Transverse colon (tissue), 4 donors: Measurements from ENCODE around the gene ZNF865. TPM values are rescaled to one million over a fixed set of nuclear protein-coding genes. Genes with fewer than 3 reads are reported as not detected.

Experiments
- DNase-seq: peaks from one replicate; pipeline ENCODE4 v3.0.0-alpha.2; 2019
- H3K27ac ChIP-seq, 4 donors: fragments of 200-600 bp; sonication (generic); 2 replicates each; pipeline ENCODE4 v1.5.1; 2016 to 2018; ENCODE audit warnings: inconsistent platforms in 4 of 4
- H3K27me3 ChIP-seq: fragments of 200-600 bp; sonication (generic); 2 replicates; pipeline ENCODE4 v1.5.1; 2017; ENCODE audit warnings: inconsistent platforms
- H3K36me3 ChIP-seq, 4 donors: fragments of 200-600 bp; sonication (generic); 2 replicates each; pipeline ENCODE4 v1.5.1; 2017 to 2019; ENCODE audit warnings: inconsistent platforms in 4 of 4
- H3K4me1 ChIP-seq, 4 donors: fragments of 200-600 bp; sonication (generic); 2 replicates each; pipeline ENCODE4 v1.5.1; 2017 to 2020; ENCODE audit warnings: inconsistent platforms in 4 of 4
- H3K4me3 ChIP-seq, 4 donors: fragments of 200-600 bp; sonication (generic); 1 replicate in 1 of 4; 2 replicates in 3 of 4; pipeline versions ENCODE4 v1.5.1 to v1.6.1; 2017 to 2019; ENCODE audit warnings: inconsistent platforms in 4 of 4
- H3K9me3 ChIP-seq, 2 donors: fragments of 200-600 bp; sonication (generic); 2 replicates each; pipeline ENCODE4 v1.5.1; 2017 to 2019; ENCODE audit warnings: inconsistent platforms in 2 of 2
- EP300 ChIP-seq: sonication (generic); formaldehyde crosslinking; IDR thresholded peaks from one replicate; pipeline ENCODE4 v1.6.1; 2017; ENCODE audit warnings: antibody characterized with exemption, low read depth
- POLR2A ChIP-seq: fragments of 450-650 bp; IDR thresholded peaks from one replicate; pipeline ENCODE4 v1.6.1; 2016; ENCODE audit warnings: antibody characterized with exemption, mild to moderate bottlenecking, moderate library complexity
- POLR2AphosphoS5 ChIP-seq, 3 donors: sonication (generic); formaldehyde crosslinking; IDR thresholded peaks; one replicate each; pipeline ENCODE4 v1.6.1; 2016; ENCODE audit warnings: antibody characterized with exemption in 3 of 3
- WGBS, 2 donors: methylation state at CpG; one replicate each; pipeline ENCODE4 v1.1.5; 2018; ENCODE audit warnings: low coverage in 1 of 2; 5-methylcytosine and 5-hydroxymethylcytosine counted together
- in situ Hi-C, 4 donors: fragments of 200-750 bp; cut with MboI; loops; one replicate each; pipeline versions ENCODE4 v1.15.0 to v1.15.1; 2017; ENCODE audit warnings: low sequenced_read_pairs in 3 of 4, low pct_ligation_motif_present in 1 of 4, low pct_unique_long_range_greater_than_20kb in 1 of 4
- intact Hi-C: fragments of 100-400 bp; cut with DNase I; formaldehyde crosslinking; loops from one replicate; pipeline ENCODE4 v1.15.1; 2023; ENCODE audit warnings: low total_unique reads
- total RNA-seq, 4 donors: library from RNA; depleted of rRNA; stranded (reverse); fragments of >200 nt; gene quantifications; one replicate each; pipeline ENCODE4 v1.1.0, GENCODE V29; 2016
- TF ChIP-seq, protein P1 (sequence below), 5 experiments: fragments of 200-600 bp in 3 of 5; fragments of 450-650 bp in 2 of 5; sonication (generic) in 3 of 5; IDR thresholded peaks; 1 replicate in 2 of 5; 2 replicates in 3 of 5; pipeline ENCODE4 v1.5.1; 2016 to 2017; ENCODE audit warnings: antibody characterized with exemption in 5 of 5, inconsistent platforms in 3 of 5, mild to moderate bottlenecking in 2 of 5, moderate library complexity in 1 of 5

Gene ZNF865
- total RNA-seq, 4 donors from 2014 or later = 8.3 to 50.1 (median 13.4) TPM

DNA sequence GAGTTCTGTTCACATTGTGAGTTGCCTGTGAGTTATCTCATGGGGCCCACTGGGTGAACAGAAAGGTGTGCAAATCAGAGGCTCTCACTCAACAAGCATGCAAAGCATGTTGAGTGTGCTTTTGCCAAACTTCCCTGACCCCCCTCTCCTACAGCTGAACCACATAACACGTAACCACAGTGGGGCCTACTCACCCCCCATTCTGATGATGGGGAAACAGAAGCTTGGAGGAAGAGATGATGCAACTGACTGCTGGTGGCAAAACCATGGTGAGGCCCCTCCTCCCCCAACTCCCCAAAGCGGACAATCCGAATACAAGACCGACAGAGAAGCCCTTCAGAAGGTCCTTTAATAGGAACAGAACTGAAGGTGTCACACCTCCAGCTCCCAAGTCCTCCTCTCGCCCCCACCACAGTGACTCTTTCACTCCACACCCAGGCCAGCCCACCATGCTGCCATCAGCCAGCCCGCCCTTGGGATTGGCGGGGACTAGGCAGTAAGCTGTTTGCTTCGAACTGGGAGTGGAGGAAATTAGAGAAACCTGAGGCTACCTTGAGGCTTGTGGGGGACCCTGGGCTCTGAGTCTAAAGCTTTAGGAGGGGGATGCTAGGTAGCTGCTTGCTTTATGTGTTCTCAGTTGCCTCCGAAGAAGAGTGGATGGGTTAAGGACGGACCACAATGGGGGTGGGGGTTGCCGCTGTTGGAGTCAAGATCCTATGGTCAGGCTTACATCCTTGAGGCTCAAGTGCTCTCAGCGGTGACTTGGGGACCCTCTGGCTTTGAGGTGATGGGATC is 15.2 kb downstream of the ZNF865 start:
- TF ChIP-seq, protein P1, sequence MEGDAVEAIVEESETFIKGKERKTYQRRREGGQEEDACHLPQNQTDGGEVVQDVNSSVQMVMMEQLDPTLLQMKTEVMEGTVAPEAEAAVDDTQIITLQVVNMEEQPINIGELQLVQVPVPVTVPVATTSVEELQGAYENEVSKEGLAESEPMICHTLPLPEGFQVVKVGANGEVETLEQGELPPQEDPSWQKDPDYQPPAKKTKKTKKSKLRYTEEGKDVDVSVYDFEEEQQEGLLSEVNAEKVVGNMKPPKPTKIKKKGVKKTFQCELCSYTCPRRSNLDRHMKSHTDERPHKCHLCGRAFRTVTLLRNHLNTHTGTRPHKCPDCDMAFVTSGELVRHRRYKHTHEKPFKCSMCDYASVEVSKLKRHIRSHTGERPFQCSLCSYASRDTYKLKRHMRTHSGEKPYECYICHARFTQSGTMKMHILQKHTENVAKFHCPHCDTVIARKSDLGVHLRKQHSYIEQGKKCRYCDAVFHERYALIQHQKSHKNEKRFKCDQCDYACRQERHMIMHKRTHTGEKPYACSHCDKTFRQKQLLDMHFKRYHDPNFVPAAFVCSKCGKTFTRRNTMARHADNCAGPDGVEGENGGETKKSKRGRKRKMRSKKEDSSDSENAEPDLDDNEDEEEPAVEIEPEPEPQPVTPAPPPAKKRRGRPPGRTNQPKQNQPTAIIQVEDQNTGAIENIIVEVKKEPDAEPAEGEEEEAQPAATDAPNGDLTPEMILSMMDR (IDR thresholded peaks at IDR 0.05) = no peak
- Histone ChIP-seq H3K36me3 (peaks cover 0 to 16% (median 8%) of the 10 kb centered on the region in 4 donors), H3K27ac (no peak overlapping the region), H3K4me1 (peaks cover 0 to 14% (median 6%) of the 10 kb centered on the region in 4 donors), H3K4me3 (no peak overlapping the region), H3K9me3 (no peaks in the 10 kb centered on the region), H3K27me3 (no peaks in the 10 kb centered on the region)
- 89% methylated on average over 12 of the region's 12 CpGs; no CpG with 5 or more reads in 1 of the 2 donors for WGBS, 2 donors
- DNase-seq = no peak
- intact Hi-C loops (no loop called here), in situ Hi-C loops (loop anchor here in 1 of 4 donors (10.0 kb wide), 1 partner anchor 106 kb away; no protein-coding TSS in a partner anchor)

DNA sequence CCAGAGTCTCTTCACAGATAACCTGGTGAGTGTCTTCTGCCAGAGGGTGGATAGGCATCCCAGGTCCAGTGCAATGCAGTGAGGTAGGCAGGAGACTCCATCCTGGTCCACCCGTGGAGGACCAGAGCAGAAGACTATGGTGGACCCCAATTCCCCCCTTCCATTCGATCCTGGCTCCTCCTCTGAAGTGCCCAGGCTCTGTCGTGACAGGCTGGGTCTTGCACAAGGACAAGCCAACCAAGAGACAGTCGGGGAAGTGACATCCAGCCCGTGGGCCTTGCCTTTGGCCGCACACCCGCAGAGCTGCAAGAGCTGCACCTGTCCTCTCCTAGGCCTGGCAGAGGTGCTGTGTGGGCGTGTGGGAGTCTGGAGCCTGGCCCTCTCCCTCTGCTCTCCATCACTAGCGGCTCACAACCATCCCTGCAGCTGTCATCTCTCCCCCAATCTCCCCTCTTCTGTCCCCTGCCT is 15.8 kb downstream of the ZNF865 start:
- H3K27me3 ChIP-seq = no peaks in the 10 kb centered on the region
- 80% methylated on average over 9 of the region's 9 CpGs; no CpG with 5 or more reads in 1 of the 2 donors for WGBS, 2 donors
- intact Hi-C loops (no loop called here), in situ Hi-C loops (loop anchor here in 1 of 4 donors (10.0 kb wide), 1 partner anchor 106 kb away; no protein-coding TSS in a partner anchor)
- no peak for DNase-seq
- peaks cover 0 to 12% (median 5%) of the 10 kb centered on the region in 4 donors for H3K36me3 ChIP-seq
- H3K27ac ChIP-seq = no peak overlapping the region
- TF ChIP-seq EP300 = no peak
- TF ChIP-seq, protein P1 (IDR thresholded peaks at IDR 0.05) = no peak
- TF ChIP-seq POLR2AphosphoS5 (IDR thresholded peaks at IDR 0.05) = no peak
- no peak for TF ChIP-seq POLR2A
- H3K4me3 ChIP-seq = no peak overlapping the region
- peaks cover 0 to 14% (median 6%) of the 10 kb centered on the region in 4 donors for H3K4me1 ChIP-seq
- H3K9me3 ChIP-seq = no peaks in the 10 kb centered on the region

DNA sequence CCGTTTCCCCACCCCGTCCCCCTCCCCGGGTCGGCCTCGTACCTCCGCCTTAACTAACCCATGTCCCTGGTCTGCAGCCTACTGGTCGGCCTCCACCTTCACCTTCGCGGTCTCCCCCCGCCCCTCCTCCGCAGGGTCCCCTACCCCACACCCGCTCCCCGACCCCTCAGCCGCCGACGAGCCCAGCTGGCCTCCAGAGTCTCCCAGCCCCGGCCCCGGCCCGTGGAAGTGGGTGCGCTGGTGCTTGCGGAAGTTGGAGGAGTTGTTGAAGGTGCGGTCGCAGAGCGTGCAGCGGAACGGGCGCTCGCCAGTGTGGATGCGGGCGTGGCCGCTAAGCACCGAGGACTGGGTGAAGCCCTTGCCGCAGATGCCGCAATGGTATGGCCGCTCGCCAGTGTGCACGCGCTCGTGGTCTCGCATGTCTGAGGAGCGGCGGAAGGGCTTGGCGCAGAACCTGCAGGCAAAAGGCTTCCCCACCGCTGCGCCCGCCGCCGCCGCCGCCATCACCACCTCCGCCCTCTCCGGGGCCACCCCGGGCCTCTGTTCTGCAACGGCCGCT is 16.3 kb downstream of the ZNF865 start:
- in situ Hi-C loops = loop anchor here in 1 of 4 donors (10.0 kb wide), 1 partner anchor 107 kb away; no protein-coding TSS in a partner anchor
- Histone ChIP-seq H3K4me1 (peaks cover 0 to 14% (median 6%) of the 10 kb centered on the region in 4 donors), H3K36me3 (peaks cover 0 to 10% (median 3%) of the 10 kb centered on the region in 4 donors), H3K27ac (no peak overlapping the region), H3K27me3 (no peaks in the 10 kb centered on the region), H3K4me3 (no peak overlapping the region), H3K9me3 (no peaks in the 10 kb centered on the region)
- WGBS, 2 donors = 95% methylated on average over 52 of the region's 55 CpGs; no CpG with 5 or more reads in 1 of the 2 donors
- DNase-seq = no peak
- TF ChIP-seq EP300 (no peak), POLR2AphosphoS5 (IDR thresholded peaks at IDR 0.05) (no peak), POLR2A (no peak)
- TF ChIP-seq, protein P1 (IDR thresholded peaks at IDR 0.05) = no peak
- intact Hi-C loops = no loop called here

DNA sequence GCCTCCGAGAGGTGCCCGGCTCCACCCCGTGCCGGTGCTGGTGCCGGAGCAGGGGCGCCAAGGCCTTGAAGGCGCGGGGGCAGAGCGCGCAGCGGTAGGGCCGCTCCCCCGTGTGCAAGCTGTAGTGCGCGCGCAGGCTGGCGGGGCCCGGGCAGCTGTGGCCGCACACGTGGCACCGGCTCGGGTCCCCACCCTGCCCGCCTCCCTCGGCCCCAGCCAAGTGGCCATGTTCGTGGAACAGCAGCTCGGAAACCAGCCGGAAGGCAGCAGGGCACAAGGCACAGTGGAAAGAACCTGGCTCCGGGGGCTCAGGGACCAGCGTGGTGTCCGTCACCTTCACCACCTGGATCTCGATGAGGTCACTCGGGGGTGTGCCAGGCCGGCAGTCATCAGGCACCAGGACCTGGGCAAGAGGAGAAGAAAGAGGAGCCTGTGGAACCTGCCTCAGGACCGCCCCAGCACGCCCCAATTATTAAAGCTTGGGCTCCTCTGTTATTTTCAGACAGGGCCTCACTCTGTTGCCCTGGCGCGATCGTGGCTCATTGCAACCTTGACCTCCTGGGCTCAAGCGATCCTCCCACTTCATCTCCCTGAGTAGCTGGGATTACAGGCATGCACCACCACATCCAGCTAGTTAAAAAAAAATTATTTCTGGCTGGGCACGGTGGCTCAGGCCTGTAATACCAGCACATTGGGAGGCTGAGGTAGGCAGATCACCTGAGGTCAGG is 17.0 kb downstream of the ZNF865 start:
- Histone ChIP-seq H3K27me3 (no peaks in the 10 kb centered on the region), H3K9me3 (no peaks in the 10 kb centered on the region), H3K36me3 (peaks cover 0 to 8% (median 3%) of the 10 kb centered on the region in 4 donors), H3K27ac (no peak overlapping the region), H3K4me1 (peaks cover 0 to 14% (median 6%) of the 10 kb centered on the region in 4 donors), H3K4me3 (no peak overlapping the region)
- DNase-seq = no peak
- intact Hi-C loops = no loop called here
- TF ChIP-seq EP300 (no peak), POLR2A (no peak), POLR2AphosphoS5 (IDR thresholded peaks at IDR 0.05) (no peak)
- TF ChIP-seq, protein P1 (IDR thresholded peaks at IDR 0.05) = no peak
- 90 to 91% methylated on average over 4 to 40 of the region's 40 CpGs for WGBS, 2 donors
- in situ Hi-C loops = loop anchor here in 1 of 4 donors (10.0 kb wide), 1 partner anchor 108 kb away; no protein-coding TSS in a partner anchor
